HEK293 (cell line): ENCODE results near the gene CDAN1.
"Not testable (repeated sequence)": the region's sequence is repeated elsewhere in the genome, so short reads cannot be mapped to it uniquely, and the experiment has no call there.

Experiments used
- CTCF ChIA-PET: fragments of 350-600 bp; formaldehyde crosslinking; extraction: SDS; loops from one replicate; lab custom pipeline; 2021; ENCODE audit warnings: antibody characterized with exemption; lab: Yijun Ruan, JAX
- POLR2A ChIA-PET: fragments of 300-600 bp; formaldehyde crosslinking; extraction: SDS; loops from one replicate; lab custom pipeline; 2020; ENCODE audit warnings: antibody characterized with exemption, inconsistent platforms; lab: Yijun Ruan, JAX
- H3K27ac ChIP-seq: fragments of 200-500 bp; sonication (Bioruptor generic); 2 replicates; pipeline ENCODE4 v1.5.1; 2014; ENCODE audit warnings: low read depth, low read length, control low read depth, inconsistent platforms; ENCODE audit errors: extremely low read depth
- H3K36me3 ChIP-seq, 2 experiments: fragments of 200-500 bp in 1 of 2; sonication (Bioruptor generic) in 1 of 2; 1 replicate in 1 of 2; 2 replicates in 1 of 2; pipeline ENCODE4 v1.5.1; 2014 to 2017; ENCODE audit warnings: inconsistent platforms in 2 of 2, low read length in 2 of 2; ENCODE audit not compliant: control insufficient read depth in 2 of 2, insufficient read depth in 1 of 2
- H3K4me1 ChIP-seq: fragments of 200-500 bp; sonication (Bioruptor generic); 2 replicates; pipeline ENCODE4 v1.5.1; 2014; ENCODE audit warnings: mild to moderate bottlenecking, low read length, inconsistent platforms; ENCODE audit not compliant: control insufficient read depth, insufficient read depth
- H3K4me3 ChIP-seq: 2 replicates; pipeline ENCODE4 v1.5.1; 2011; ENCODE audit warnings: low read depth, mild to moderate bottlenecking, control low read depth, low read length, moderate library complexity
- H3K9me3 ChIP-seq: fragments of 200-500 bp; sonication (Bioruptor generic); 2 replicates; pipeline ENCODE4 v1.5.1; 2014; ENCODE audit warnings: low read depth, low read length, inconsistent platforms; ENCODE audit not compliant: control insufficient read depth, insufficient read depth
- KLF10 ChIP-seq: fragments of 450-650 bp; IDR thresholded peaks from 2 replicates; pipeline ENCODE4 v1.5.1; 2018; ENCODE audit warnings: missing biosample characterization, mild to moderate bottlenecking, missing genetic modification characterization
- MYNN ChIP-seq: fragments of 450-650 bp; formaldehyde crosslinking; IDR thresholded peaks from 2 replicates; pipeline ENCODE4 v1.5.1; 2016; ENCODE audit warnings: missing biosample characterization, missing genetic modification characterization, borderline replicate concordance
- PRDM2 ChIP-seq: fragments of 450-650 bp; formaldehyde crosslinking; IDR thresholded peaks from 2 replicates; pipeline ENCODE4 v1.5.1; 2016; ENCODE audit warnings: missing biosample characterization, missing genetic modification characterization, borderline replicate concordance
- ZNF280C ChIP-seq: fragments of 450-650 bp; formaldehyde crosslinking; IDR thresholded peaks from 2 replicates; pipeline ENCODE4 v1.5.1; 2016; ENCODE audit warnings: missing biosample characterization, missing genetic modification characterization
- ZNF302 ChIP-seq: fragments of 450-650 bp; formaldehyde crosslinking; IDR thresholded peaks from 2 replicates; pipeline ENCODE4 v1.5.1; 2016; ENCODE audit warnings: missing biosample characterization, missing genetic modification characterization, low read depth
- ZNF416 ChIP-seq: fragments of 450-650 bp; formaldehyde crosslinking; IDR thresholded peaks from 2 replicates; pipeline ENCODE4 v1.5.1; 2016; ENCODE audit warnings: missing biosample characterization, missing genetic modification characterization
- ZNF426 ChIP-seq: fragments of 450-650 bp; formaldehyde crosslinking; IDR thresholded peaks from 2 replicates; pipeline ENCODE4 v1.5.1; 2017; ENCODE audit warnings: missing biosample characterization, missing genetic modification characterization, mild to moderate bottlenecking, inconsistent platforms, moderate library complexity
- ZNF501 ChIP-seq: fragments of 450-650 bp; formaldehyde crosslinking; IDR thresholded peaks from 2 replicates; pipeline ENCODE4 v1.5.1; 2016; ENCODE audit warnings: missing biosample characterization, missing genetic modification characterization
- ZNF529 ChIP-seq: fragments of 450-650 bp; formaldehyde crosslinking; IDR thresholded peaks from 2 replicates; pipeline ENCODE4 v1.5.1; 2017; ENCODE audit warnings: missing genetic modification characterization, missing biosample characterization; ENCODE audit not compliant: insufficient replicate concordance
- ZNF76 ChIP-seq: fragments of 450-650 bp; formaldehyde crosslinking; IDR thresholded peaks from 2 replicates; pipeline ENCODE4; 2016; ENCODE audit warnings: low read depth, missing biosample characterization, missing genetic modification characterization, borderline replicate concordance

The CDAN1 gene

DNA sequence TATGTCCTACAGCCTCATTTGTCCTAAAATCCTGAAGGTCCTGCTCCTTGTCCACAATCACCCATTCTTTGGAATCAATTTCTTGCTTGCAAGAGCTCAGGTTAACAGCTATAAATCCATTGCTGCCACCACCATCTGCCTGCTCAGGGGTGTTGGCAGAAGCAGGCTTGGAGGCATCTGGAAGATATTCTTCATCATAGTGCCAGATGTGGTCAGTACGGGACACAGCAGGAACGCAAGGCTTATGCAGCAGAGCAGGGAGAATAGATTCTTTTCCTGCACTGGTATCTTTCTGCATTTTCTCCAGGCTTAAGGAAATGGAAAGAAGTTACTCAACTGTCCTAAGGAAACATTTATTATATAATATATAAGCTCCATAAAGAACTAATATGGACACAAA lies 38.5 kb upstream of the CDAN1 start (continued):
- no peak for TF ChIP-seq PRDM2
- no peak for TF ChIP-seq ZNF416 (tag by site-specific recombination)

DNA sequence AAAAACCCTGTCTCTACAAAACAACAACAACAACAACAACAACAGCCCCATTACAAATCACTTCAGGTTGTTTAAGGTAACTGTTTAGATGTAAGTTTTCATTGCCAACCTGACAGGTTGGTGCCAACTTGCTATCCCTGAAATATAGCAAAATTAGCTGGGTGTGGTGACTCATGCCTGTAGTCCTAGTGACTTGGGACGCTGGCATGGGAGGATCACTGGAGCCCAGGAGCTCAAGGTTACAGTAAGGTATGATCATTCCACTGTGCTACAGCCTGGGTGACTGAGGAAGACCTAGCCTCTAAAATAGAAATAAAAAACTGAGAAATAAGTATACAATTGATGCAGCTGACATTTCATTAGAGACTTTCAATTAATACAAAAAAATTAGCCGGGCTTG lies 36.0 kb upstream of the CDAN1 start:
- Histone ChIP-seq H3K27ac (no peak overlapping the region), H3K4me1 (no peaks in the 10 kb centered on the region), H3K36me3 (peaks cover 0 to 8% of the 10 kb centered on the region in 2 experiments), H3K9me3 (no peaks in the 10 kb centered on the region), H3K4me3 (no peak overlapping the region)
- CTCF ChIA-PET: interaction anchor here (0.6 kb wide), 1 partner anchor 155 kb away, joined by 3 read pairs; no protein-coding TSS in a partner anchor
- POLR2A ChIA-PET: no interaction called here
- TF ChIP-seq ZNF280C (tag by site-specific recombination): no peak
- TF ChIP-seq MYNN: no peak
- TF ChIP-seq ZNF426 (tag by site-specific recombination): no peak
- TF ChIP-seq KLF10: no peak
- TF ChIP-seq ZNF76: no peak

GRCh38 chr15:42772144-42772543 lies 35.2 kb upstream of the CDAN1 start:
- ChIA-PET CTCF (no interaction called here), POLR2A (no interaction called here)
- TF ChIP-seq ZNF302 (tag by site-specific recombination): no peak
- TF ChIP-seq ZNF501 (tag by site-specific recombination): no peak
- Histone ChIP-seq H3K36me3 (peaks cover 0 to 8% of the 10 kb centered on the region in 2 experiments), H3K27ac (no peak overlapping the region), H3K4me3 (no peak overlapping the region), H3K4me1 (no peaks in the 10 kb centered on the region), H3K9me3 (no peaks in the 10 kb centered on the region)

- CTCF ChIA-PET: not testable (repeated sequence)
Measured at GRCh38 chr15:42766109-42766508, 29.2 kb upstream of the CDAN1 start.

DNA sequence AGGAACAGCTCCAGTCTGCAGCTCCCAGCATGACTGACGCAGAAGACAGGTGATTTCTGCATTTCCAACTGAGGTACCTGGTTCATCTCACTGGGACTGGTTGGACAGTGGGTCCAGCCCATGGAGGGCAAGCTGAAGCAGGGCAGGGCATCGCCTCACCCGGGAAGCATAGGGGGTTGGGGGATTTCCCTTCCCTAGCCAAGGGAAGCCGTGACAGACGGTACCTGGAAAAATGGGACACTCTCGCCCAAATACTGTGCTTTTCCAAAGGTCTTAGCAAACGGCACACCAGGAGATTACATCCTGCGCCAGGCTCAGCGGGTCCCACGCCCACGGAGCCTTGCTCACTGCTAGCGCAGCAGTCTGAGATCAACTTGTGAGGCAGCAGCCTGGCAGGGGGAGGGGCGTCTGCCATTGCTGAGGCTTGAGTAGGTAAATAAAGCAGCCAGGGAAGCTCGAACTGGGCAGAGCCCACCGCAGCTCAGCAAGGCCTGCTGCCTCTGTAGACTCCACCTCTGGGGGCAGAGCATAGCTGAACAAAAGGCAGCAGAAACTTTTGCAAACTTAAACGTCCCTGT lies 27.3 kb upstream of the CDAN1 start:
- POLR2A ChIA-PET, CTCF ChIA-PET, H3K36me3 ChIP-seq, H3K4me1 ChIP-seq, H3K27ac ChIP-seq, H3K4me3 ChIP-seq, H3K9me3 ChIP-seq: not testable (repeated sequence)

More at GRCh38 chr15:42766109-42766508, 29.2 kb upstream of the CDAN1 start:
- POLR2A ChIA-PET, H3K4me1 ChIP-seq, H3K4me3 ChIP-seq, H3K36me3 ChIP-seq, H3K9me3 ChIP-seq, H3K27ac ChIP-seq: not testable (repeated sequence)
- TF ChIP-seq ZNF529 (tag by site-specific recombination): peak; percentile 85

GRCh38 chr15:42761813-42762212 lies 24.9 kb upstream of the CDAN1 start:
- H3K36me3 ChIP-seq, H3K4me3 ChIP-seq, POLR2A ChIA-PET, H3K27ac ChIP-seq, CTCF ChIA-PET, H3K4me1 ChIP-seq, H3K9me3 ChIP-seq: not testable (repeated sequence)
